GM10266 (cell line): ENCODE results near the gene F2.
"Not testable (repeated sequence)": the region's sequence is repeated elsewhere in the genome, so short reads cannot be mapped to it uniquely, and the experiment has no call there.

Experiments used
- DNase-seq: peaks from one replicate; pipeline ENCODE4 v3.0.0; 2012; ENCODE audit errors: extremely low spot score
- CTCF ChIP-seq: IDR thresholded peaks from 2 replicates; pipeline ENCODE4 v1.5.1; 2012; ENCODE audit warnings: mild to moderate bottlenecking, low read depth; ENCODE audit not compliant: control insufficient read depth, insufficient read depth; ENCODE audit errors: missing control alignments

F2 gene

DNA sequence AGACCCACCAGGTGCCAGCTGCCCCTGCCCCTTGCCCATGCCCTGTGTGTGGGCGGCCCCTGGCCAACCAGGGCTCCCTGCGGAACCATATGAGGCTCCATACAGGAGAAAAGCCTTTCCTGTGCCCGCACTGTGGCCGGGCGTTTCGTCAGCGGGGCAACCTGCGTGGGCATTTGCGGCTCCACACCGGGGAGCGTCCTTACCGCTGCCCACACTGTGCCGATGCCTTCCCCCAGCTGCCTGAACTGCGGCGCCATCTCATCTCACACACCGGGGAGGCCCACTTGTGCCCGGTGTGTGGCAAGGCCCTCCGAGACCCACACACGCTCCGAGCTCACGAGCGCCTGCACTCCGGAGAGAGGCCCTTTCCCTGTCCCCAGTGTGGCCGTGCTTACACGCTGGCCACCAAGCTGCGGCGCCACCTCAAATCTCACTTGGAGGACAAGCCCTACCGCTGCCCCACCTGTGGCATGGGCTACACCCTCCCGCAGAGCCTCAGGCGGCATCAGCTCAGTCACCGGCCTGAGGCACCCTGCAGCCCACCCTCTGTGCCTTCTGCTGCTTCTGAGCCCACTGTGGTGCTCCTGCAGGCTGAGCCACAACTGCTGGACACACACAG lies 13.8 kb upstream of the F2 start:
- no peak for DNase-seq
- TF ChIP-seq CTCF, result no peak

- TF ChIP-seq CTCF, result no peak
- no peak for DNase-seq
Measured at GRCh38 chr11:46706886-46707285, 12.1 kb upstream of the F2 start.

DNA sequence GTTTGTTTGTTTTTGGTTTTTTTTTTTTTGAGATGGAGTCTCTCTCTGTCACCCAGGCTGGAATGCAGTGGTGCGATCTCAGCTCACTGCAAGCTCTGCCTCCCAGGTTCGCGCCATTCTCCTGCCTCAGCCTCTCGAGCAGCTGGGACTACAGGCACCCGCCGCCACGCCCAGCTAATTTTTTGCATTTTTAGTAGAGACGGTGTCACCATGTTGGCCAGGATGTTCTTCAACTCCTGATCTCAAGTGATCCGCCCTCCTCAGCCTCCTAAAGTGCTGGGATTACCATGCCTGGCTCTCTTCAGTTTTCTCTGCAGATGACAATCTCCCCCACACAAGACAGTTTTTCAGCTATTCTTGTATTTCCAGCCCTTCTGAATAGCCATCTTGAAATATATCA lies 9.7 kb upstream of the F2 start:
- not testable (repeated sequence) for DNase-seq

GRCh38 chr11:46710821-46711269 lies 8.2 kb upstream of the F2 start:
- DNase-seq, result no peak
- TF ChIP-seq CTCF, result no peak

DNA sequence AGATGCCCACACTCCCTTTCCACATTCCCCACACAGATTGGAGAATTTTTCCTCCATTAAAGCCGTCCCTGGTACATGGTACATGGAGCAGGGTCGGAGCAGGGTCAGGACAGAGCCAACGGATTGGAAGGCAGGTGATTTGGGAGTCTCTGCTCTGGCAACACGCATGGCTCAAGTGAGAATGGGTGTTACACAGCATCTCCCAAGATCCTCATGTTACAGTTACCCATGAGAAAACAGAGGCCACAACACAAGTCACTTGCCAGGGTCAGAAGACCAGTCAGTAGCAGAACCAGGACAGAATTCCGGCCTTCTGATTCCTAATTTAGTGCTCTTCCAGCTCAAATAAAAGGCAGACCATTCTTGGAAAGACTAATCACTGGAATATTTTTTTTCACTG lies 7.7 kb upstream of the F2 start:
- no peak for DNase-seq
- no peak for TF ChIP-seq CTCF

DNA sequence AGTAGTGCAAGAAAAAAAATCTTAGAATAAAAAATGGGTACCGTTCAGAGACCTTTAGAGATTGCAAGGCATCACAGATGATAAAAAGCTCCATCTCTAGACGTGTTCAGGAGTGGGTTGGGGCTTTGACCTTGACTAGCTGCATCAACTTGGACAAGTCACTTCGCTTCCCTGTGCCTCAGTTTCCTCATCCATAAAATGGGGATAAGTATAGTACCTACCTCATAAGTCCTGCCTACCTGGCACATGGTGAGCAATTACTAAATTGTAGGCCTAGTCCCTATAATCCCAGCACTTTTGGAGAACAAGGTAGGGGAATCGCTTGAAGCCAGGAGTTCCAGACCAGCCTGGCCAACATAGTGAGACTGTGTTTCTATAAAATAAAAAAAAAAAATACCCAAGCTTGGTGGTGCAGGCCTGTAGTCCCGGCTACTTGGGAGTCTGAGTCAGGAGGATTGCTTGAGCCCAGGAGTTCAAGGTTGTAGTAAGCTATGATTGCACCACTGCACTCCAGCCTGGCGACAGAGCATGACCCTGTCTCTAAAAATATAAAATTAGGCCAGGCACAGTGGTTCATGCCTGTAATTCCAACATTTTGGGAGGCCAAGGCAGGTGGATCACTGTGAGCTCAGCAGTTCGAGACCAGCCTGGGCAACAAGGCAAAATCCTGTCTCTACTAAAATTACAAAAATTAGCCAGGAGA lies 6.0 kb upstream of the F2 start:
- no peak for TF ChIP-seq CTCF
- DNase-seq, result no peak

- not testable (repeated sequence) for DNase-seq
Measured at GRCh38 chr11:46717825-46718154, 1.2 kb upstream of the F2 start.

- DNase-seq, result no peak
- TF ChIP-seq CTCF, result no peak
Measured at GRCh38 chr11:46718155-46719019, 626 bp upstream of the F2 start.
